ENCODE measurements around the gene ECE1. TPM values are rescaled to one million over a fixed set of nuclear protein-coding genes. Genes with fewer than 3 reads are reported as not detected.

Gene ECE1
- total and polyA plus RNA-seq, 2 donors (not counting 3 experiments of a cell fraction or from before 2014, with no cell fraction given), result 437 to 562 TPM

DNA sequence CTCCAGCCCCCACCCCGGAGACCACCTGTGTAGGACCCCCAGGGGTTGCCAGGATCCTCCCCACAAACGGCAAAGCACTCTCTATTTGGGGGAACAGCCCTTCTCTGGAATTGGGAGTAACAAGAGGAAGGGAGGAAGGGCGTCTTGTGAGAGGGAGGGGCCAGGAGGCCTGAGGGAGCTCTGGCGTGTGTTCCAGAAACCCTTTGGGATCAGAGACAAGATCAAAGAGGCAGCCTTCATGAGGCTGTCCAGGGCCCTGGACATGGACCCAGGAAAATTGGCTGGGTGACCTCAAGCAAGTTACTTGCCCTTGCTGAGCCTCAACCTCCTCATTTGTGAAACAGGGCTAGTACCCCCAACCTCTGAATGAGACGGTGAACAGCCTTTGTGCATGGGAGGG lies 18.1 kb upstream of the ECE1 start:
- no peak for FAIRE-seq
- Histone ChIP-seq H3K9me1 (replicated peaks; ENCODE audit: control insufficient read depth, extremely low read depth, insufficient read depth, low read length) (no peaks in the 10 kb centered on the region), H2AFZ (ENCODE audit: low read depth, low read length) (no peak overlapping the region), H3K79me2 (ENCODE audit: control insufficient read depth, insufficient read depth, low read length) (peaks cover 67% of the 10 kb centered on the region), H3K4me2 (ENCODE audit: insufficient read depth, low read length) (no peak overlapping the region), H3K27me3 (ENCODE audit: control insufficient read depth in 2 of 2, insufficient read depth in 2 of 2, low read length in 2 of 2) (no peaks in the 10 kb centered on the region), H3K27ac (ENCODE audit: insufficient read depth, low read depth, low read length) (no peak overlapping the region), H4K20me1 (replicated peaks; ENCODE audit: control insufficient read depth, extremely low read depth, insufficient read depth, low read length) (no peaks in the 10 kb centered on the region), H3K36me3 (ENCODE audit: control insufficient read depth in 2 of 2, extremely low read depth in 1 of 2, insufficient read depth in 2 of 2, low read length in 2 of 2) (no peaks in the 10 kb centered on the region), H3K9me3 (replicated peaks; ENCODE audit: control insufficient read depth, insufficient read depth, low read length) (no peaks in the 10 kb centered on the region), H3K4me1 (ENCODE audit: control insufficient read depth, extremely low read depth, insufficient read depth, low read length) (peaks cover 34% of the 10 kb centered on the region), H3K4me3 (replicated peaks in 1 of 3; ENCODE audit: insufficient read depth in 1 of 3, low read depth in 1 of 3, low read length in 3 of 3) (no peak overlapping the region), H3K9ac (replicated peaks; ENCODE audit: extremely low read depth, insufficient read depth, low read length) (no peak overlapping the region)
- intact Hi-C loops (cut with micrococcal nuclease) (no loop called here), dilution Hi-C loops (cut with MboI; ENCODE audit: extremely low pct_ligation_motif_present, low sequenced_read_pairs) (no loop called here)
- DNase-seq (ENCODE audit: low read depth, low spot score), result no peak
- BruUV-seq (replicated peaks), result no TSS peak
- TF ChIP-seq POLR2A (IDR thresholded peaks at IDR 0.05; ENCODE audit: low read depth, low read length), result no peak
- no peak for TF ChIP-seq EZH2 (IDR thresholded peaks at IDR 0.05; ENCODE audit: borderline replicate concordance, low read depth, low read length, severe bottlenecking)
- no peak for TF ChIP-seq CTCF (IDR thresholded peaks at IDR 0.05; ENCODE audit: extremely low read depth in 1 of 2, insufficient read depth in 1 of 2, low read depth in 1 of 2, low read length in 2 of 2)
- no peak for TF ChIP-seq JUN (IDR thresholded peaks at IDR 0.05; ENCODE audit: borderline replicate concordance, insufficient read depth, insufficient read length, low read depth)
- no peak for TF ChIP-seq POLR2AphosphoS5 (IDR thresholded peaks at IDR 0.05; ENCODE audit: insufficient read depth, low read depth, low read length)
- TF ChIP-seq MYC (IDR thresholded peaks at IDR 0.05; ENCODE audit: low read depth, low read length), result no peak
- TF ChIP-seq GATA2 (IDR thresholded peaks at IDR 0.05; ENCODE audit: insufficient read depth, insufficient read length, low read depth, low read length), result no peak
- no peak for TF ChIP-seq FOS (IDR thresholded peaks at IDR 0.05; ENCODE audit: borderline replicate concordance, insufficient read depth, low read length)
- no peak for TF ChIP-seq MAX (IDR thresholded peaks at IDR 0.05; ENCODE audit: insufficient read depth, insufficient read length)
- CTCF ChIA-PET, result interaction anchor here (0.6 to 1.8 kb wide), 2 partner anchors 16 to 26 kb away, joined by 3 to 5 read pairs; no protein-coding TSS in a partner anchor
- POLR2A ChIA-PET, result no interaction called here
